Left ventricle myocardium inferior (tissue), 1 donor: Measurements from ENCODE around the gene CCDC12. TPM values are rescaled to one million over a fixed set of nuclear protein-coding genes. Genes with fewer than 3 reads are reported as not detected.
"Not testable (repeated sequence)": the region's sequence is repeated elsewhere in the genome, so short reads cannot be mapped to it uniquely, and the experiment has no call there.

Source experiments
- DNase-seq: peaks from one replicate; pipeline ENCODE4 v3.0.0-alpha.2; 2020
- H3K27ac ChIP-seq: fragments of 200-600 bp; replicated peaks from 2 replicates; pipeline ENCODE4 v1.8.0; 2021
- H3K27me3 ChIP-seq: fragments of 200-600 bp; 2 replicates; pipeline ENCODE4 v1.8.0; 2021; ENCODE audit warnings: low read depth
- H3K36me3 ChIP-seq: fragments of 200-600 bp; 2 replicates; pipeline ENCODE4 v1.8.0; 2021
- H3K4me1 ChIP-seq: fragments of 200-600 bp; 2 replicates; pipeline ENCODE4 v1.8.0; 2021
- H3K4me3 ChIP-seq: fragments of 200-600 bp; 2 replicates; pipeline ENCODE4 v1.8.0; 2021; ENCODE audit warnings: mild to moderate bottlenecking, moderate library complexity
- H3K9me3 ChIP-seq: fragments of 200-600 bp; replicated peaks from 2 replicates; pipeline ENCODE4 v1.8.0; 2021
- intact Hi-C: fragments of 100-400 bp; cut with micrococcal nuclease; formaldehyde crosslinking; loops from one replicate; pipeline ENCODE4 v1.11.0; 2022
- total RNA-seq: library from RNA; stranded (reverse); fragmentation: NEBNext Ultra II Directional; extraction: Animal tissue kit (Norgen Biotek cat#: 25700); gene quantifications from one replicate; pipeline ENCODE4 v1.2.1, GENCODE V29; 2021
- TF ChIP-seq, protein P1 (sequence below): fragments of 200-600 bp; IDR thresholded peaks from 2 replicates; pipeline ENCODE4 v1.8.0; 2021; ENCODE audit warnings: antibody characterized with exemption, mild to moderate bottlenecking, borderline replicate concordance
- donor health status: DM: no; HTN: yes; CAD: no; lungs with severe emphysema.

The CCDC12 gene
- total RNA-seq, 1 donor from 2014 or later = 31.0 TPM

DNA sequence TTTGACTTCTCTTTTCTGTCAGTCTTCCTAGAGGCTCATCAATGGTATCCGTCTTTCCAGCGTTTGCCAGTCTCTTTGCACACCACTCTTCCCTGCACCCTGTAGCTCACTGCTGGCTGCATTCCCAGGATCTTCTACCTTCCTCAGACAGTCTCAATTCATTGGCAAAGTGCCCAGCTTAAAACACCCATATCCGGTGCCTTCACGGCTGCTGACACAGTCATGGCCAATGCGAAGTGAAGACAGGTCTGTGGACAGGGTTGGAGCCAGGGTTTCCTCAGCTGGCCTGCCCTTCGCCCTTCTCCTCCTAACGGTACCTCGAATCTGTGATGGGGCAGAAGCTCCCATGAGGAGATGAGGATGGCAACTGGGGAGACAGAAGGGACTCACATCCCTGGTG lies 62.9 kb downstream of the CCDC12 start:
- Histone ChIP-seq H3K27ac (peak overlapping the region; percentile 36), H3K9me3 (peaks cover 10% of the 10 kb centered on the region), H3K27me3 (no peaks in the 10 kb centered on the region), H3K4me3 (no peak overlapping the region), H3K4me1 (peaks cover 33% of the 10 kb centered on the region), H3K36me3 (peaks cover 22% of the 10 kb centered on the region)
- TF ChIP-seq, protein P1, sequence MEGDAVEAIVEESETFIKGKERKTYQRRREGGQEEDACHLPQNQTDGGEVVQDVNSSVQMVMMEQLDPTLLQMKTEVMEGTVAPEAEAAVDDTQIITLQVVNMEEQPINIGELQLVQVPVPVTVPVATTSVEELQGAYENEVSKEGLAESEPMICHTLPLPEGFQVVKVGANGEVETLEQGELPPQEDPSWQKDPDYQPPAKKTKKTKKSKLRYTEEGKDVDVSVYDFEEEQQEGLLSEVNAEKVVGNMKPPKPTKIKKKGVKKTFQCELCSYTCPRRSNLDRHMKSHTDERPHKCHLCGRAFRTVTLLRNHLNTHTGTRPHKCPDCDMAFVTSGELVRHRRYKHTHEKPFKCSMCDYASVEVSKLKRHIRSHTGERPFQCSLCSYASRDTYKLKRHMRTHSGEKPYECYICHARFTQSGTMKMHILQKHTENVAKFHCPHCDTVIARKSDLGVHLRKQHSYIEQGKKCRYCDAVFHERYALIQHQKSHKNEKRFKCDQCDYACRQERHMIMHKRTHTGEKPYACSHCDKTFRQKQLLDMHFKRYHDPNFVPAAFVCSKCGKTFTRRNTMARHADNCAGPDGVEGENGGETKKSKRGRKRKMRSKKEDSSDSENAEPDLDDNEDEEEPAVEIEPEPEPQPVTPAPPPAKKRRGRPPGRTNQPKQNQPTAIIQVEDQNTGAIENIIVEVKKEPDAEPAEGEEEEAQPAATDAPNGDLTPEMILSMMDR = no peak
- intact Hi-C loops = no loop called here
- peak; percentile 22 for DNase-seq

DNA sequence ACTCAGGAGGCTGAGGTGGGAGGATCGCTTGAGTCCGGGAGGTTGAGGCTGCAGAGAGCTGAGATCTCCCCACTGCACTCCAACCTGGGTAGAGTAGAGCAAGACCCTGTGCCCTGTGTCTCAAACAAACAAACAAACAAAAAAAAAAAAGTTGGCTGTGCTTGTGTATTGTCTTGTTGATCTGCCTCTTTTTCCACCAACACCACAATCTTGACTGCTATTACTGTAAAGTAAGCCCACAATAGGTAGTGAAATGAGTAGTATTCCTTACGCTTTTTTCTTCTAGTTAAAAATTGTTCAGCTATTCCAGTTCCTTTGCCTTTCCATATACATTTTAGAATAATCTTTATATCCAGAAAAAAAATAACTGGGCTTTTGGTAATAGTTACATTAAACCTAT lies 63.6 kb downstream of the CCDC12 start:
- peaks cover 39% of the 10 kb centered on the region for H3K4me1 ChIP-seq
- H3K27me3 ChIP-seq = no peaks in the 10 kb centered on the region
- peaks cover 9% of the 10 kb centered on the region for H3K9me3 ChIP-seq
- H3K27ac ChIP-seq = no peak overlapping the region
- H3K36me3 ChIP-seq = peaks cover 15% of the 10 kb centered on the region
- H3K4me3 ChIP-seq = no peak overlapping the region
- TF ChIP-seq, protein P1 = no peak
- DNase-seq = peak; percentile 4
- intact Hi-C loops = no loop called here

DNA sequence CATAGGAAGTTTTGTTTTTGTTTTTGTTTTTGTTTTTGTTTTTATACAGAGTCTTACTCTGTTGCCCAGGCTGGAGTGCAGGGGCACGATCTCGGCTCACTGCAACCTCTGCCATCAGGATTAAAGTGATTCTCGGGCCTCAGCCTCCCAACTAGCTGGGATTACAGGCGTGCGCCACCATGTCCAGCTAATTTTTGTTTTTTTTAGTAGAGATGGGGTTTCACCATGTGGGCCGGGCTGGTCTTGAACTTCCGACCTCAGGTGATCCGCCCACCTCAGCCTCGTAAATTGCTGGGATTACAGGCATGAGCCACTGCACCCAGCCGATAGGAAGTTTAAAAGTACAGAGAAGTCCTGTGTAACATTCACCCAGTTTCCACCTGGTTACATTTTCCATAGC lies 65.6 kb downstream of the CCDC12 start:
- H3K4me1 ChIP-seq = peaks cover 42% of the 10 kb centered on the region
- H3K27me3 ChIP-seq, H3K4me3 ChIP-seq, intact Hi-C loops, H3K9me3 ChIP-seq, DNase-seq, H3K36me3 ChIP-seq, H3K27ac ChIP-seq: not testable (repeated sequence)

DNA sequence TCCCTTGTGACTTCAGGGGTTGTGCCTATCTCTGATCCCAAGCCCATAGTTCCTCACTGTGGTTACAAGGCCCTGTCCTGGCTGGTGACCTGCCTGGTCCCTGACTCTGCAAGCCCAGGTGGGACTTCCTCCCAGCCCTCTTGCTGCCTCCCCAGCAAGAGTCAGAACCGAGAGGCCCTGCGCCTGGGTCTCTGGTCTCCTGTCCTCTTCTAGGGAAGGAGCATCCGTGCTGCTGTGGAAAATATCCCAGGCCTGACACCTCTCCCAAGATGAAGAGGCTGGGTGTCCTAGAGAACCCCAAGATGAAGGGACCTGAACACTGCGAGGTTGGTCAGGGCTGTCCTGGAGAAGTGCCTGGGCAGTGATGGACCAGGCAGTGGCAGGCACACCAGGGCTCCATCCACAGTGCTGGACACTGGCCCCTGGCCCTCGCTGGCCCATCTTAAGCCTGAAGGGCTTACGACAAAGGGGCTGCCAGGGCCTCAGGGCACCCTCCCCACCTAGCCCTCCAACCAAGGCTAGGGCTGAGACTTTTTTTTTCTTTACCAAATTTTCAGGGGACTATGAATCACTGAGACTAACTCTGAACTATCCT lies 66.3 kb downstream of the CCDC12 start:
- no peak overlapping the region for H3K4me3 ChIP-seq
- TF ChIP-seq, protein P1 = no peak
- H3K36me3 ChIP-seq = no peaks in the 10 kb centered on the region
- DNase-seq = no peak
- peaks cover 42% of the 10 kb centered on the region for H3K4me1 ChIP-seq
- H3K27ac ChIP-seq = no peak overlapping the region
- intact Hi-C loops = no loop called here
- H3K27me3 ChIP-seq = no peaks in the 10 kb centered on the region
- H3K9me3 ChIP-seq = no peaks in the 10 kb centered on the region

DNA sequence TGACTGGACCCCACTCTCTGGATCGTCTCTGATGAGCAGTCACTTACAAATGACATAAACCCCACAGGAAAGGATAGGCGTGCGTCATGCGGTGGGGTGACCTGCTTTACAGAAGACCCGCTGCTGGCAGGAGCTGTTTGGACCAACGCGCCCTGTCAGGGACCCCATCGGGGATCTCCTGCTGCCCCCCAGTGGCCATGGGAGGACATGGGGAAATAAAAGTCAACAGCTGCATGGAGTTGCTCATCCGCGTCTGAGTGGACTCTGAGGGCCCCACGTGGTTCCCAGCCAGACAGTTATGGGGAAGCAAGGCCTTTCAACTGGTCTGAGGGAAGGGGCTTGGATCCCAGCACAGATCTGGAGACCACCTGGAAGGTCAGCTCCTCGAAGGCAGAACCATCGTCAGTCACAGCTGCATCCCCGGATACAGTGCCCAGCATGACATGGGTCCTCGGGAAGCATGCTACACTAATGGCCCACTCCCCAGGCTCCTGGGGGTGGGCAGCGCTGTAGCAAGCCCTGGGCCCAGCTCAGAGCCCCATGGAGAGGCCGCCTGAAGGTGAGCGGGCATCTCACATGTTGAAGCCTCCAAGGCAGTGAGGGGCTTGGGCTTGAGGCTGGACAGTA lies 66.9 kb downstream of the CCDC12 start:
- Histone ChIP-seq H3K9me3 (no peaks in the 10 kb centered on the region), H3K4me1 (peaks cover 42% of the 10 kb centered on the region), H3K36me3 (no peaks in the 10 kb centered on the region), H3K27ac (no peak overlapping the region), H3K4me3 (peak overlapping the region; percentile 17), H3K27me3 (no peaks in the 10 kb centered on the region)
- intact Hi-C loops = loop anchor here (5.0 kb wide), 1 partner anchor 202 kb away; no protein-coding TSS in a partner anchor
- peak; percentile 85 for DNase-seq
- TF ChIP-seq, protein P1 = peak; percentile 89

DNA sequence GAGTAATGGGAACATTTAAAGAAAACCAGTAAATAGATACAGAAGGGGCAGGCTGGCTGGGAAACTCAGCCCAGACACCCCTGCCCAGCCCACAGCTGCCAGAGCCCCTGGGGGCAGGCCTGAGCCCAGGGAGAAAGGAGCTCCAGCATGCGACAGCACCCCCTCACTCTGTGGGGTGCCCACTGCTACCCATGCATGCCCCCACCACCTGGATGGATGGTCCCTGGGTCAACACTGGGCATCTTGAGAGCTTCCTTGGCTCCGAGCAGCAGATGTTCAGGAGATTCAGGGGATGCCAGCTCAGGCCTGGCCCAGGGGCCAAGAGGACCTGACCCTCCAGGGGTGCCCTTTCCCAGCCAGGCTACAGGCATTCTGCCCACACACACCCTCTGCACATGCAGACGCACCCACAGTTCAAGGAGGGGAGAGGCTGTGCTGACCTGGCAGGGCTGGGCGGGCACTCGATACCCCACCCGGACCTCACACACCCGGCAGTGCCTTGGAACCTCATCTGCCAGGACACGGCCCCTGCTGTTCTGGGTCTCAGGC lies 67.5 kb downstream of the CCDC12 start:
- Histone ChIP-seq H3K27me3 (no peaks in the 10 kb centered on the region), H3K4me3 (peak overlapping the region; percentile 17), H3K4me1 (peaks cover 37% of the 10 kb centered on the region), H3K36me3 (no peaks in the 10 kb centered on the region), H3K27ac (no peak overlapping the region), H3K9me3 (no peaks in the 10 kb centered on the region)
- no peak for DNase-seq
- intact Hi-C loops = loop anchor here (5.0 kb wide), 1 partner anchor 202 kb away; no protein-coding TSS in a partner anchor
- TF ChIP-seq, protein P1 = no peak
